K562 (cell line): ENCODE data around the gene IRF6. TPM values are rescaled to one million over a fixed set of nuclear protein-coding genes. Genes with fewer than 3 reads are reported as not detected.

Source experiments
- CC2D1A ChIP-seq: fragments of 450-650 bp; IDR thresholded peaks from 2 replicates; pipeline ENCODE4 v1.6.1; 2017; ENCODE audit warnings: mild to moderate bottlenecking
- COPS2 ChIP-seq: fragments of 450-650 bp; conservative IDR thresholded peaks from 2 replicates; pipeline ENCODE4 v1.6.1; 2016; ENCODE audit warnings: mild to moderate bottlenecking, moderate library complexity
- FOXK2 ChIP-seq, 2 experiments: fragments of 450-650 bp; IDR thresholded peaks in 1 of 2; conservative IDR thresholded peaks in 1 of 2; 2 replicates each; pipeline ENCODE4 v1.6.1; 2016; ENCODE audit warnings: low read depth in 2 of 2, mild to moderate bottlenecking in 1 of 2
- GABPB1 ChIP-seq: sonication (generic); formaldehyde crosslinking; IDR thresholded peaks from 2 replicates; pipeline ENCODE4 v1.8.0; 2022; ENCODE audit warnings: mild to moderate bottlenecking, missing genetic modification reagents
- MAFK ChIP-seq: IDR thresholded peaks from 2 replicates; pipeline ENCODE4 v1.6.1; 2011; ENCODE audit warnings: low read length, improper control_type of control experiment
- MLLT1 ChIP-seq, 2 experiments: fragments of 450-650 bp; IDR thresholded peaks; 2 replicates each; pipeline ENCODE4 v1.6.1; 2016
- NUFIP1 ChIP-seq: fragments of 450-650 bp; IDR thresholded peaks from 2 replicates; pipeline ENCODE4 v1.6.1; 2018; ENCODE audit not compliant: partially characterized antibody
- RAD21 ChIP-seq, 2 experiments: fragments of 250-450 bp in 1 of 2; fragments of 450-650 bp in 1 of 2; sonication (Bioruptor Pico) in 1 of 2; formaldehyde crosslinking in 1 of 2; IDR thresholded peaks in 1 of 2; conservative IDR thresholded peaks in 1 of 2; 2 replicates each; pipeline versions ENCODE4 v1.4.0 to v1.8.0; 2020 to 2022; ENCODE audit warnings: mild to moderate bottlenecking in 2 of 2, moderate library complexity in 1 of 2
- TBP ChIP-seq: optimal IDR thresholded peaks from 2 replicates; pipeline ENCODE3; 2011; ENCODE audit warnings: low read depth, low read length, improper control_type of control experiment
- TFAM ChIP-seq: fragments of 250-450 bp; sonication (Bioruptor Pico); conservative IDR thresholded peaks from 2 replicates; pipeline ENCODE4 v1.5.0; 2021; ENCODE audit warnings: mild to moderate bottlenecking, moderate library complexity
- U2AF1 ChIP-seq: fragments of 200-400 bp; formaldehyde crosslinking; optimal IDR thresholded peaks from 2 replicates; pipeline ENCODE3; 2017; ENCODE audit warnings: mild to moderate bottlenecking, low read depth, low read length, moderate library complexity
- ZKSCAN3 ChIP-seq: fragments of 250-450 bp; sonication (Bioruptor Pico); IDR thresholded peaks from 2 replicates; pipeline ENCODE4 v1.4.0; 2020
- ZNF12 ChIP-seq: sonication (generic); formaldehyde crosslinking; IDR thresholded peaks from 2 replicates; pipeline ENCODE4 v1.4.0; 2020; ENCODE audit warnings: mild to moderate bottlenecking, missing genetic modification reagents
- ZNF175 ChIP-seq: fragments of 200-800 bp; sonication (Bioruptor generic); IDR thresholded peaks from 2 replicates; pipeline ENCODE4 v1.6.1; 2016; ENCODE audit warnings: low read depth, mild to moderate bottlenecking, missing genetic modification characterization, missing compliant biosample characterization
- ZNF253 ChIP-seq: fragments of 250-450 bp; sonication (Bioruptor Pico); conservative IDR thresholded peaks from 2 replicates; pipeline ENCODE4 v1.6.1; 2021; ENCODE audit warnings: mild to moderate bottlenecking
- ZNF324 ChIP-seq: fragments of 250-450 bp; sonication (Bioruptor Pico); IDR thresholded peaks from 2 replicates; pipeline ENCODE4 v1.4.0; 2020; ENCODE audit warnings: mild to moderate bottlenecking
- ZNF431 ChIP-seq: sonication (generic); formaldehyde crosslinking; IDR thresholded peaks from 2 replicates; pipeline ENCODE4 v1.8.0; 2022; ENCODE audit warnings: mild to moderate bottlenecking, missing genetic modification reagents
- ZNF436 ChIP-seq: fragments of 250-450, 450-650 bp; sonication (Bioruptor Pico); formaldehyde crosslinking; IDR thresholded peaks from 2 replicates; pipeline ENCODE4 v1.7.0; 2020; ENCODE audit warnings: mild to moderate bottlenecking
- polyA plus RNA-seq, 8 experiments: library from polyadenylated mRNA; depleted of rRNA in 4 of 8; stranded (reverse) in 5 of 8; unstranded in 3 of 8; fragments of >200 nt; fragmentation: Nextera tagmentation in 2 of 8; fragmentation: Illumina TruSeq in 1 of 8; extraction: Ambion mirVana in 2 of 8; extraction: Trizol in 1 of 8; gene quantifications; 2 replicates each; pipeline versions ENCODE4 v1.2.1 to v1.2.3, GENCODE V29; 2011 to 2014; ENCODE audit warnings: inconsistent platforms in 1 of 8, missing spikeins in 1 of 8
- total RNA-seq, 7 experiments: library from RNA; depleted of rRNA in 6 of 7; stranded (reverse); fragments of >200 nt in 6 of 7; fragmentation: Illumina TruSeq in 2 of 7; extraction: Trizol in 2 of 7; gene quantifications; 2 replicates each; pipeline versions ENCODE4 v1.2.1 to v1.2.3, GENCODE V29; 2011 to 2021; ENCODE audit warnings: low replicate concordance in 1 of 7
- TF ChIP-seq, protein P1 (sequence below), 3 experiments: IDR thresholded peaks in 2 of 3; conservative IDR thresholded peaks in 1 of 3; 2 replicates each; pipeline ENCODE4 v1.5.1; 2011 to 2012; ENCODE audit warnings: low read length in 3 of 3, mild to moderate bottlenecking in 3 of 3, control low read depth in 2 of 3, improper control_type of control experiment in 1 of 3, inconsistent platforms in 1 of 3, low read depth in 1 of 3, mixed read lengths in 1 of 3, moderate library complexity in 1 of 3; ENCODE audit not compliant: insufficient read depth in 2 of 3
- TF ChIP-seq, protein P2 (sequence below): fragments of 250-450 bp; sonication (Bioruptor Pico); IDR thresholded peaks from 2 replicates; pipeline ENCODE4 v1.9.0; 2021; ENCODE audit warnings: mild to moderate bottlenecking, inconsistent platforms
- TF ChIP-seq, protein P3 (sequence below): fragments of 250-450 bp; sonication (Bioruptor Pico); IDR thresholded peaks from 2 replicates; pipeline ENCODE4 v1.5.0; 2020; ENCODE audit warnings: mild to moderate bottlenecking

Gene IRF6
- total and polyA plus RNA-seq, 9 of the 15 experiments (the other 6 are each of a cell fraction or from before 2014, with no cell fraction given): 0.03 to 0.65 (median 0.17) TPM

GRCh38 chr1:209827384-209828262 lies 21.7 kb upstream of the IRF6 start, which contains the start of gene UTP25 (continued):
- TF ChIP-seq, protein P1, sequence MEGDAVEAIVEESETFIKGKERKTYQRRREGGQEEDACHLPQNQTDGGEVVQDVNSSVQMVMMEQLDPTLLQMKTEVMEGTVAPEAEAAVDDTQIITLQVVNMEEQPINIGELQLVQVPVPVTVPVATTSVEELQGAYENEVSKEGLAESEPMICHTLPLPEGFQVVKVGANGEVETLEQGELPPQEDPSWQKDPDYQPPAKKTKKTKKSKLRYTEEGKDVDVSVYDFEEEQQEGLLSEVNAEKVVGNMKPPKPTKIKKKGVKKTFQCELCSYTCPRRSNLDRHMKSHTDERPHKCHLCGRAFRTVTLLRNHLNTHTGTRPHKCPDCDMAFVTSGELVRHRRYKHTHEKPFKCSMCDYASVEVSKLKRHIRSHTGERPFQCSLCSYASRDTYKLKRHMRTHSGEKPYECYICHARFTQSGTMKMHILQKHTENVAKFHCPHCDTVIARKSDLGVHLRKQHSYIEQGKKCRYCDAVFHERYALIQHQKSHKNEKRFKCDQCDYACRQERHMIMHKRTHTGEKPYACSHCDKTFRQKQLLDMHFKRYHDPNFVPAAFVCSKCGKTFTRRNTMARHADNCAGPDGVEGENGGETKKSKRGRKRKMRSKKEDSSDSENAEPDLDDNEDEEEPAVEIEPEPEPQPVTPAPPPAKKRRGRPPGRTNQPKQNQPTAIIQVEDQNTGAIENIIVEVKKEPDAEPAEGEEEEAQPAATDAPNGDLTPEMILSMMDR (IDR thresholded peaks at IDR 0.05 in 2 of 3, conservative IDR thresholded peaks at IDR 0.05 in 1 of 3; ENCODE audit: insufficient read depth in 2 of 3, low read depth in 1 of 3, low read length in 3 of 3): peak; percentile 79 to 91 (median 85)
- TF ChIP-seq ZKSCAN3 (CRISPR knock-in tag) (no peak), COPS2 (no peak), U2AF1 (no peak), RAD21 (CRISPR knock-in tag; conservative IDR thresholded peaks at IDR 0.05 in 1 of 2, IDR thresholded peaks at IDR 0.05 in 1 of 2) (peak; percentile 48 to 55), MAFK (no peak), ZNF436 (no peak), ZNF324 (no peak), MLLT1 (IDR thresholded peaks at IDR 0.05) (no peak), CC2D1A (peak; percentile 51; the same call in 1 of the 2 replicates), TFAM (CRISPR knock-in tag) (no peak), GABPB1 (CRISPR knock-in tag) (peak; percentile 96), TBP (peak; percentile 83), ZNF253 (CRISPR knock-in tag) (no peak), ZNF175 (CRISPR knock-in tag) (0 out of 2 replicates have a peak, but pooled peaks have one; percentile 39), ZNF431 (no peak; the same call in 1 of the 2 replicates), ZNF12 (CRISPR knock-in tag) (peak; percentile 79; the same call in 1 of the 2 replicates), NUFIP1 (peak; percentile 61), FOXK2 (conservative IDR thresholded peaks at IDR 0.05 in 1 of 2, IDR thresholded peaks at IDR 0.05 in 1 of 2; ENCODE audit: low read depth in 2 of 2) (peak; percentile 99 to 100)
- TF ChIP-seq, protein P2, sequence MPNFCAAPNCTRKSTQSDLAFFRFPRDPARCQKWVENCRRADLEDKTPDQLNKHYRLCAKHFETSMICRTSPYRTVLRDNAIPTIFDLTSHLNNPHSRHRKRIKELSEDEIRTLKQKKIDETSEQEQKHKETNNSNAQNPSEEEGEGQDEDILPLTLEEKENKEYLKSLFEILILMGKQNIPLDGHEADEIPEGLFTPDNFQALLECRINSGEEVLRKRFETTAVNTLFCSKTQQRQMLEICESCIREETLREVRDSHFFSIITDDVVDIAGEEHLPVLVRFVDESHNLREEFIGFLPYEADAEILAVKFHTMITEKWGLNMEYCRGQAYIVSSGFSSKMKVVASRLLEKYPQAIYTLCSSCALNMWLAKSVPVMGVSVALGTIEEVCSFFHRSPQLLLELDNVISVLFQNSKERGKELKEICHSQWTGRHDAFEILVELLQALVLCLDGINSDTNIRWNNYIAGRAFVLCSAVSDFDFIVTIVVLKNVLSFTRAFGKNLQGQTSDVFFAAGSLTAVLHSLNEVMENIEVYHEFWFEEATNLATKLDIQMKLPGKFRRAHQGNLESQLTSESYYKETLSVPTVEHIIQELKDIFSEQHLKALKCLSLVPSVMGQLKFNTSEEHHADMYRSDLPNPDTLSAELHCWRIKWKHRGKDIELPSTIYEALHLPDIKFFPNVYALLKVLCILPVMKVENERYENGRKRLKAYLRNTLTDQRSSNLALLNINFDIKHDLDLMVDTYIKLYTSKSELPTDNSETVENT (CRISPR knock-in tag): no peak
- TF ChIP-seq, protein P3, sequence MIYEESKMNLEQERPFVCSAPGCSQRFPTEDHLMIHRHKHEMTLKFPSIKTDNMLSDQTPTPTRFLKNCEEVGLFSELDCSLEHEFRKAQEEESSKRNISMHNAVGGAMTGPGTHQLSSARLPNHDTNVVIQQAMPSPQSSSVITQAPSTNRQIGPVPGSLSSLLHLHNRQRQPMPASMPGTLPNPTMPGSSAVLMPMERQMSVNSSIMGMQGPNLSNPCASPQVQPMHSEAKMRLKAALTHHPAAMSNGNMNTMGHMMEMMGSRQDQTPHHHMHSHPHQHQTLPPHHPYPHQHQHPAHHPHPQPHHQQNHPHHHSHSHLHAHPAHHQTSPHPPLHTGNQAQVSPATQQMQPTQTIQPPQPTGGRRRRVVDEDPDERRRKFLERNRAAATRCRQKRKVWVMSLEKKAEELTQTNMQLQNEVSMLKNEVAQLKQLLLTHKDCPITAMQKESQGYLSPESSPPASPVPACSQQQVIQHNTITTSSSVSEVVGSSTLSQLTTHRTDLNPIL (CRISPR knock-in tag): peak; percentile 26; the same call in 1 of the 2 replicates
